GM23248 (cell line): ENCODE measurements around the gene POLD1.

Source experiments
- EZH2 ChIP-seq: fragments of 200-600 bp; sonication (generic); IDR thresholded peaks from 2 replicates; pipeline ENCODE4 v1.6.1; 2018; ENCODE audit warnings: antibody characterized with exemption, mild to moderate bottlenecking; ENCODE audit not compliant: insufficient read depth, poor library complexity, severe bottlenecking
- EZH2phosphoT487 ChIP-seq: fragments of 200-600 bp; sonication (generic); IDR thresholded peaks from 2 replicates; pipeline ENCODE4 v1.6.1; 2018; ENCODE audit warnings: antibody characterized with exemption, moderate library complexity, mild to moderate bottlenecking, low read depth; ENCODE audit not compliant: insufficient read depth

DNA sequence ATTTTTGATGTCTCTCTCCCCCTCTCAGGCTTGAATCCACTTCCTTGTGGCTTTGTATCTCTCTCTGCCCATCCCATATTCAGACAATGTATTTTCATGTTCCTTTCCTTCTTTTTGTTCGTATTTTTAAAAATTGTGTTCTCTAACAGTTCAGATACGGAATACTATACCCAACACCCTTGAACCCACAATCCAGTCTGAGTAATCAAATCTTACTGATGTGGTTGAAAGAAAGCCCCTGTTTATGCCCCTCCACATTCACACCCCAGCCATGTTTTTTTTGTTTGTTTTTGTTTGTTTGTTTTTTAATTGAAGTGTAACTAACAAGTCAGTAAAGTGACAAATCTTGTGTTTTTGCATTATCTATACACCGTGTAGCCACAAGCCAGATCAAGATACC lies 36.0 kb downstream of the POLD1 start:
- TF ChIP-seq EZH2phosphoT487 (no peak), EZH2 (no peak)
